HG02981 (cell line): ENCODE data around the gene RAI1.
"Not testable (repeated sequence)": the region's sequence is repeated elsewhere in the genome, so short reads cannot be mapped to it uniquely, and the experiment has no call there.

Experiments
- ATAC-seq: cut with Tn5 transposase; IDR thresholded peaks from one replicate; pipeline ENCODE4 v1.9.1; 2021; ENCODE audit warnings: mild to moderate bottlenecking, moderate library complexity; ENCODE audit not compliant: unreplicated experiment

RAI1 gene

DNA sequence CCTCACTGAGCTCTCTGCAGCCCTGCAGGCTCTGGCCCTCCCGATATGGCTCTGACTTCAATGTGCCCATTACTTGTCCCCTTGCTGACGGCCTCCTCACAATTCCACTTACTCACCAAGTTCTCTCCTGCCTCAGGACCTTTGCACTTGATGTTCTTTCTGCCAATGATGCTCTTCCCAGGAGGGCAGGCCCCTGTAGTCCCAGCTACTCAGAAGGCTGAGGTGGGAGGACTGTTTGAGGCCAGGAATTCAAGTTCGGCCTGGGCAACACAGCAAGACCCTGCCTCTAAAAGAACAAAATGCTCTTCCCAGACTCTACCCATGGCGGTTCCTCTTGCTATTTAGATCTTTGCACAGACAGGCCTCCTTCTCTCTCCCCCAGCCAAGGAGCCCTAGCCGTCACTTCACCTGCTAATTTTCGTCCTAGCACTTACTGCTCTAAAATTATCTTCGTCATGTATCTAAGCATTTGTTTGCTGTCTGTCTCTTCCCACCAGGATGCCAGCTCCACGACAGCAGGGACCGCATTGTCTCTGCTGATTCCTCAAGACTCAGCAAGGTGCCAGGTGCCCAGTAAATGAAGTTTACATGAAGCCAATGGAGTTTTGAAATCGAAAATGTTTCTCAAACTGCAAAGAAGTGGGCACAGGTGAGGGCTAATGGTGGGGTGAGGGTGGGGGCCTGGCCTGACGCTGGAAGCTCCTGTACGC, 626 bp upstream of the RAI1 start:
- no peak for ATAC-seq

GRCh38 chr17:17681744-17682292, 560 bp downstream of the RAI1 start:
- peak; percentile 28 for ATAC-seq

GRCh38 chr17:17682293-17682736, 1.1 kb downstream of the RAI1 start:
- peak; percentile 30 for ATAC-seq

DNA sequence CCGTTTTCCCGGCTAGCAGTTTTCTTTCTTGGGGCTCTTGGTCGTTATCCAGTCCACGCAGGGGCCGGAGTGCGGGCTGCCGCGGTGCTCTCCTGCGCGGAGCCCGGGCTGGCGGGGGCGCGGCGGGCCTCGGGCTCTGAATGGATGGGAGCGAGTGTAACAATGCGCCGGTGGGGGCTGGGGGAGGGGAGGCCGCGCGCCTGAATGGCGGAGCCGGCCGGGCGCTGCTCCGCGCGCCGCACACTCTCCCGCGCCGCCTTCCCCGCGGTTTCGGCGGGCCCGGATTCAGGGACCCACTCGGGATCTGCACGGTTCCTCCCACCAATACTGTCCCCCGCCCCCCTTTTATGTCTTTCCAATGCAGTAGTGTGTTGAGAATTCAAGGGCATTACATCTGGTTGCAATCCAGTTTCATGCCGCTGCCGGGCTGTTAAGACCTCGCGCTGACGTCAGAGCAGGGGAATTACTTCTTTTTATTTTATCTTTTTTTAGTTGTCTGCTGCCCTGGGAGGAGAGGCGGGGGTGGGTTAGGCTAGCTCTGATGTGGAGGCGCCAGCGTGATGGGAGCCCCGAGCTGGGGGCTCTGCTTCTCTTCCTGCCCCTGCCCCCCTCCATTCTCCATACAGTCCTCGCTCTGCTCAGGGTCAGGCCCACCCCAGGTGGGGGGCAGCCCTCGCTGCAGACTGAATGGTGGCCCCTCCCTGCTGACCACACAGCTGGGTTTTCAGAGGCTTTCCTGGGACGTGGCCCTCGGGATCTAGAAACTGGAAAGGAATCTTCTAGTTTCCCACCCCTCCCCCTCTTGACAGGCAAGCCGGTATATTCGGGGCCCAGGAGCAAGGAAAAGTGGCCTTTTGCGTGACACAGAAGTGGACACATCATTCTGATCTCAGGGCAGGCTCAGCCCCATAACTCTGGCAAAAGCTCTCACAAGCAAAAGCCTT, 1.8 kb downstream of the RAI1 start:
- ATAC-seq = peak; percentile 10

GRCh38 chr17:17683710-17684365, 2.6 kb downstream of the RAI1 start:
- ATAC-seq = no peak

DNA sequence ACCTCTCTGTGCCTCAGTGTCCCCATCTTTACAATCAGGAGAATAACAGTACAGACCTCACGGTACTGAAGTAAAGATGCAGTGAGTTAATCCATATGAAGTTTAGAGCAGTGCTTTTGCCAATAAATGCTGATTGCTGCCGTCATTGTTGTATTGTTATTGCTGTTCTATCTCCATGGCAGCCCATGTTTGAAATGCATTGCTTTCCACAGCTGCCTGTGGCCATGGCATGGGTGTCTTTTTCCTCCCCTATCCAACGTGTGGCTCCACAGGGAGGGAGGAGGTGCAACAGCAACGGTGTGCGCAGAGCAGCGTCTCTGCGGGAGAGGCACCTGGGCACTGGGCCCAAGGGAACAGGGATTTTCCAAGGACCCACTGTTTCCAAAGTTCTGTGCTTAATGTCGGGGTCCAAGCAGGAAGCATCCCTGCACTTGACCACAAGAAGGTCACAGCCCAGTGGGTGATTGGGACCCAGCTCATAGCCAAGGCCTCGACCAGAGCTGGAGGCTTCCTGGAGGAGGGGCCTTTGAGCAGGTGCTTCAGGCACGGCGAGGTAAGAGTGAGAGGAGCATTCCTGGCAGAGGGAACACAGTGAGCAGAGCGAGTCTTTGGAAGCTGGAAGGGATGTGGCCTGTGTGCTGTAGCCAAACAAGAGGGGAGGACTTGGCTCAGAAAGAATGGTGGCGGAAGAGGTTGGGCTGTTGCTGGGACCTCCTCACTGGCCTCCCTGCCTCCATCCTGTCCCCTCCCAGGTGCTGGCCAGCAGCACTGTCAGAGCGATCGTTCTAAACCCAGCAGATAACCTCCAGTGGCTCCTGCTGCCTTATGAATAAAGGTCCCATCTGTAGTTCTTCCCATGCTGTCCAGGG, 3.9 kb downstream of the RAI1 start:
- ATAC-seq = no peak

GRCh38 chr17:17685775-17686291, 4.6 kb downstream of the RAI1 start:
- no peak for ATAC-seq

GRCh38 chr17:17689312-17689711, 8.1 kb downstream of the RAI1 start:
- no peak for ATAC-seq

DNA sequence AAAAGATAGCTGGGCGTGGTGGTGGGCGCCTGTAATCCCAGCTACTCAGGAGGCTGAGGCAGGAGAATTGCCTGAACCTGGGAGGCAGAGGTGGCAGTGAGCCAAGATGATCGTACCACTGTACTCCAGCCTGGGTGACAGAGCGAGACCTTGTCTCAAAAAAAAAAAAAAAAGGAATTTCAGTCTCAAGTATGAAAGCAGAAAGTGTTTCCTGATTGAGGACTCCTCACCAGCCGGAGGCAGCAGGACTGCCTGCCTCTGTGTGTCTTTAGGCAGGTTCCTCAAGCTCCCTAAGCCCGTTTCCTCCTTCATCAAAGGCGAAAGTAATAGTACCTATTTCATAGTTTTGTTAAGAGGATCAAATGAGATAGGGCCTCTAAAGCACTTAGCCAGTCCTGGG, 9.0 kb downstream of the RAI1 start:
- not testable (repeated sequence) for ATAC-seq

GRCh38 chr17:17691468-17692263, 10.4 kb downstream of the RAI1 start:
- ATAC-seq = peak; percentile 29

GRCh38 chr17:17692353-17693252, 11.3 kb downstream of the RAI1 start:
- no peak for ATAC-seq

DNA sequence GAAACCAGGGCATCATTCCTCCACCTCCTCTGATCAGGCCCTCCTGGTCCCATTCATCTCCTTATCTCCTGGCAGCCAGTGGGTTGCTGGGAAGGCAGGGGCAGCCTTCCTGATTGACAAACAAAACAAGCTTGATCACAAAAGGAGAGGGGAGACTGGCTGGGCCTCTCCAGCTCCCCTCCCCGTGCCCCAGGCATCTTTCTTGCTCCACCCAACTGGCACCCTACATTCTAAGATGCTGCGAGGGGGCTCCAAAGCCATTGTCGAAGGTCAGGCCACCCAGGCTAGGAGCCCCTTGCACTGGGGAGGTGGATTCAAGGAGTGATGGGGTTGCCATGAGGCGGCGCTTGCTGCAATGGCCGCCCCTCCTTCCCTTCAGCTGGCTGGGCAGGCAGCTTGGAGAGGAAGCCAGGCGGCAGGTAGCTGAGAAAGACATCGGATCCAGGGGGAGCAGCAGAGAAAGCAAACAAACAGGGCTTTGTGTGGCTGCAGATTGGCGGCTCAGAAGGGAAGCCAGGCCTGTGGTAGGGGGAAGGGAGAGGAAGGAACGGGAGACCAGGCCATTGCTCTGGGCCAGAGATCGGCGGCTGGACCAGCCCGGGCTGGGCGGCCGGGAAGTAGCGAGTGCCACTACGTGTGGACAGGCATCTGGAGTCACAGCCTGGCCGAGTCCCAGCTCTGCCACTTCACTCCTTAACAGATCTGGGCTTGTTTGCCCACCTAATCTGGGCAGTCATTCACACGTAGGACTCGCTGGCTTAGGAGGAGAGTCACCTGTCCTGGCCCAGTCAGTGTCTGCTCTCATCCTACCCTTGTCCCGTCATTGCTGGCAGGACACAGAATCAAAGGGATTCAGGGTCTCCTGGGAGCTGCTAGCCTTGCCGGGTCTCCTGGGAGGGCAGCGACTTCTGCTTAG, 12.3 kb downstream of the RAI1 start:
- no peak for ATAC-seq

GRCh38 chr17:17694169-17695081, 13.2 kb downstream of the RAI1 start:
- peak; percentile 40 for ATAC-seq

GRCh38 chr17:17696085-17696484, 14.8 kb downstream of the RAI1 start:
- no peak for ATAC-seq

DNA sequence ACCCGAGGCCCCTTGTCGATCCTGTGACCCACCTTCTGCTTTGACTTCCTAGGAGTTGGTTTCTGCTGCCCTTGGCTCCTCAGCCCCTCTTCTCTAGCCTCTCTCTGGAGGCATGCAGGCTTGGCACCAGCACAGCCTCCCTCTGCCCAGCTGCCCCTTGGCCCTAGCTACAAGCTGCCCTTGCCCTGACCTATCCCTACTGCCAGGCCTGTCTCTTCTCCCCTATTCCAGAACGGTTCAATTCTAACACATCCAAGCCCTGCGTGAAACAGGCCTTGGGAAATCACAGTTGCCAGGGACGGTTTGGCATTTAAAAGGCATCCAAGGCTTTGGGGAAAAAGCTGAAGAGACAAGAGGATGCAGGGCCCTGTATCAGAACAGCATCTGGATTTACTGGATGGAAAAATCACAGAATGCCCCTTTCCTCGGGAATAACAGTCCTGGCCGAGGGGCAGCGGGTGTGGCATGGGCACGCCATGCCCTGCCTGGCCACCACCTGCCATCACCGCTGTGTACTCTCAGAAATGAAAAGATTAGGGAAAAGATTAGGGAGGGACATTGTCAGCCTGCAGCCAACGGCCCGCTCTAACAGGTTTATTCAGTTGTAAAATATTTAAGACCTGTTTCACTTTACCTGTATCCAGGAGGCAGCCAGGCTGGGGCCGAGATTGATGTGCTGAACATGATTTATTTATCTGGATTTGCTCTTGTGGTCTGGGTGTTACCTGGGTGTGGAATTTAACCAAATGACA, 15.8 kb downstream of the RAI1 start:
- no peak for ATAC-seq
